Tibial nerve (tissue), 4 donors: ENCODE results near the gene PAPLN. TPM values are rescaled to one million over a fixed set of nuclear protein-coding genes. Genes with fewer than 3 reads are reported as not detected.

Source experiments
- DNase-seq, 2 donors: peaks; one replicate each; pipeline ENCODE4 v3.0.0-alpha.2; 2019; ENCODE audit warnings: low spot score in 2 of 2
- H3K27ac ChIP-seq, 4 donors: fragments of 200-600 bp; sonication (generic) in 3 of 4; one replicate each; pipeline ENCODE4 v1.5.1; 2017 to 2019; ENCODE audit warnings: mild to moderate bottlenecking in 1 of 4
- H3K27me3 ChIP-seq, 2 donors: fragments of 200-600 bp; sonication (generic) in 1 of 2; one replicate each; pipeline versions ENCODE4 v1.5.1 to v1.6.0; 2017 to 2019
- H3K36me3 ChIP-seq, 3 donors: fragments of 200-600 bp; sonication (generic); one replicate each; pipeline ENCODE4 v1.5.1; 2018 to 2019
- H3K4me1 ChIP-seq, 4 donors: fragments of 200-600 bp; sonication (generic) in 3 of 4; one replicate each; pipeline ENCODE4 v1.5.1; 2017 to 2019
- H3K4me3 ChIP-seq, 4 donors: fragments of 200-600 bp; sonication (generic) in 3 of 4; one replicate each; pipeline ENCODE4 v1.5.1; 2017 to 2019; ENCODE audit warnings: mild to moderate bottlenecking in 1 of 4, moderate library complexity in 1 of 4
- H3K9me3 ChIP-seq, 4 donors: fragments of 200-600 bp; sonication (generic) in 3 of 4; one replicate each; pipeline ENCODE4 v1.5.1; 2017 to 2019
- EP300 ChIP-seq, 2 donors: sonication (generic); formaldehyde crosslinking; IDR thresholded peaks; one replicate each; pipeline ENCODE4 v1.6.1; 2017; ENCODE audit warnings: antibody characterized with exemption in 2 of 2, mild to moderate bottlenecking in 1 of 2
- POLR2A ChIP-seq, 2 donors: fragments of 450-650 bp; IDR thresholded peaks; one replicate each; pipeline ENCODE4 v1.6.1; 2017; ENCODE audit warnings: antibody characterized with exemption in 2 of 2, mild to moderate bottlenecking in 2 of 2, moderate library complexity in 2 of 2
- WGBS, 2 donors: methylation state at CpG; one replicate each; pipeline ENCODE4 v1.1.5; 2018; 5-methylcytosine and 5-hydroxymethylcytosine counted together
- total RNA-seq, 4 donors: library from RNA; depleted of rRNA; stranded (reverse); fragments of >200 nt; gene quantifications; one replicate each; pipeline ENCODE4 v1.1.0, GENCODE V29; 2016
- TF ChIP-seq, protein P1 (sequence below), 5 experiments: fragments of 200-600 bp in 3 of 5; fragments of 450-650 bp in 2 of 5; sonication (generic) in 3 of 5; IDR thresholded peaks; one replicate each; pipeline ENCODE4 v1.5.1; 2016 to 2019; ENCODE audit warnings: antibody characterized with exemption in 5 of 5, mild to moderate bottlenecking in 3 of 5, moderate library complexity in 2 of 5

Gene PAPLN
- total RNA-seq, 4 donors from 2014 or later, result 96.6 to 314 (median 206) TPM

DNA sequence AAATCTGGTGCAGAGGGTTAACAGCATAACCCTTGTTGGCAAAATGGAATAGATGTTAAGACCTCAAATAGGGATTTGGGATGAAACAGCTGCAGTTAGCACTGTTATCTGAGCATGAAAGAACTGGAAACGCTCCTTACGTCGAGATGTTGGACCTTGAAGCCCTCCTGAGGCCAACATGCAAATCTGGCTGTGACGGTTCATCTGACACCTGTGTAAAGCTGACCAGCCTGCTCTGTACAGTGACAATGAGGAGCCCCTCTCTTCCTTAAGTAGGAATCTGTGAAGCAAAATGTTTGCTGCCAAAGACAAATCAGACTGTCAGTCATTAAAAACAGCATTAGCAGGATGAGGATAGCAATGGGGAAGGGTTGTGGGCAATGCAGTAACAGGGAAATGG lies 36.5 kb downstream of the PAPLN start:
- no peaks in the 10 kb centered on the region for H3K27me3 ChIP-seq
- DNase-seq, result no peak
- no peak overlapping the region for H3K4me3 ChIP-seq
- 78 to 81% methylated on average over 4 of the region's 4 CpGs for WGBS, 2 donors
- peaks cover 0 to 26% (median 8%) of the 10 kb centered on the region in 4 donors for H3K4me1 ChIP-seq
- no peak for TF ChIP-seq EP300 (IDR thresholded peaks at IDR 0.05)
- TF ChIP-seq, protein P1, sequence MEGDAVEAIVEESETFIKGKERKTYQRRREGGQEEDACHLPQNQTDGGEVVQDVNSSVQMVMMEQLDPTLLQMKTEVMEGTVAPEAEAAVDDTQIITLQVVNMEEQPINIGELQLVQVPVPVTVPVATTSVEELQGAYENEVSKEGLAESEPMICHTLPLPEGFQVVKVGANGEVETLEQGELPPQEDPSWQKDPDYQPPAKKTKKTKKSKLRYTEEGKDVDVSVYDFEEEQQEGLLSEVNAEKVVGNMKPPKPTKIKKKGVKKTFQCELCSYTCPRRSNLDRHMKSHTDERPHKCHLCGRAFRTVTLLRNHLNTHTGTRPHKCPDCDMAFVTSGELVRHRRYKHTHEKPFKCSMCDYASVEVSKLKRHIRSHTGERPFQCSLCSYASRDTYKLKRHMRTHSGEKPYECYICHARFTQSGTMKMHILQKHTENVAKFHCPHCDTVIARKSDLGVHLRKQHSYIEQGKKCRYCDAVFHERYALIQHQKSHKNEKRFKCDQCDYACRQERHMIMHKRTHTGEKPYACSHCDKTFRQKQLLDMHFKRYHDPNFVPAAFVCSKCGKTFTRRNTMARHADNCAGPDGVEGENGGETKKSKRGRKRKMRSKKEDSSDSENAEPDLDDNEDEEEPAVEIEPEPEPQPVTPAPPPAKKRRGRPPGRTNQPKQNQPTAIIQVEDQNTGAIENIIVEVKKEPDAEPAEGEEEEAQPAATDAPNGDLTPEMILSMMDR (IDR thresholded peaks at IDR 0.05), result no peak
- TF ChIP-seq POLR2A (IDR thresholded peaks at IDR 0.05), result no peak
- peaks cover 0 to 66% (median 0%) of the 10 kb centered on the region in 3 donors for H3K36me3 ChIP-seq
- H3K9me3 ChIP-seq, result no peaks in the 10 kb centered on the region
- H3K27ac ChIP-seq, result no peak overlapping the region

DNA sequence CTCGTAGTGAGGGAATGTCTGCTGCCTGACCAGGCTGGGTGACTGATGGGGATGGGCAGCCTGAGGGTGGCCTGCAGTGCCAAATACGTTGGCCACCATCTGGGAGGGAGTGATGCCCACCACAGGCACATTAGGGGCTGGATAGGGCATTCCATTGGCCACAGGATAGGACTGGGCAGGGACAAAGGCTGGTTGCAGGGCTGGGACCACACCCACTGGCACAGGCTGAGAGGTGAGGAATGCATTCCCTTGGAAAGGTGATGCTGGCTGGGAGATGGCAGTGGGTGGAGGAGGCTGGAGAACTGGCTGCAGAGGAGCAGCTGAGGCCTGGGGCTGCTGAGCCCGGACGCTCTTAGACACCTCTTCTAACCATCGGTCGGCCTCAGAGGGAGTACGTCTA lies 39.5 kb downstream of the PAPLN start:
- Histone ChIP-seq H3K4me1 (peaks cover 0 to 8% (median 0%) of the 10 kb centered on the region in 4 donors), H3K4me3 (no peak overlapping the region), H3K27ac (no peak overlapping the region), H3K36me3 (peaks cover 0 to 91% (median 0%) of the 10 kb centered on the region in 3 donors), H3K9me3 (no peaks in the 10 kb centered on the region), H3K27me3 (no peaks in the 10 kb centered on the region)
- no peak for DNase-seq
- TF ChIP-seq EP300 (IDR thresholded peaks at IDR 0.05), result no peak
- no peak for TF ChIP-seq POLR2A (IDR thresholded peaks at IDR 0.05)
- TF ChIP-seq, protein P1 (IDR thresholded peaks at IDR 0.05), result no peak
- WGBS, 2 donors, result 89 to 91% methylated on average over 7 of the region's 7 CpGs

DNA sequence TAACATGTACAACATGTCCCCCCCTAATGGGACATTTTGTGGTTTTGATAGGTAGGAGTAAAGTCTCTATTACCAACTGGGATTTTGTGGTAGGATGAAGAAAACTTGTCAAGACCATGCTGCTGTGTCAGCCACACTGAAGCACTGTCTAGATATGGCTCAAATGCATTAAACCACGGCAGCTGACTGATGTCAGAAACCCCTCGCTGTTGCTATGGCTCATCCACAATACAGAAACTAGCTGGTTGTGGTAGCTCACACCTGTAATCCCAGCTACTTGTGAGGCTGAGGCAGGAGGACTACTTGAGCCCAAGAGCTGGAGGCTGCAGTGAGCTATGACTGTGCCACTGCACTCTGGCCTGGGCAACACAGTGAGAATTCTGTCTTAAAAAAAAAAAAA lies 40.1 kb downstream of the PAPLN start:
- WGBS, 2 donors, result 86 to 96% methylated on average over 2 of the region's 2 CpGs
- Histone ChIP-seq H3K36me3 (peaks cover 0 to 94% (median 0%) of the 10 kb centered on the region in 3 donors), H3K27ac (no peak overlapping the region), H3K4me3 (no peak overlapping the region), H3K27me3 (no peaks in the 10 kb centered on the region), H3K9me3 (no peaks in the 10 kb centered on the region), H3K4me1 (peaks cover 0 to 8% (median 0%) of the 10 kb centered on the region in 4 donors)
- DNase-seq, result no peak
- TF ChIP-seq EP300 (IDR thresholded peaks at IDR 0.05) (no peak), POLR2A (IDR thresholded peaks at IDR 0.05) (no peak)
- TF ChIP-seq, protein P1 (IDR thresholded peaks at IDR 0.05), result no peak

- WGBS, 2 donors, result 87 to 91% methylated on average over 5 of the region's 5 CpGs
Observed at GRCh38 chr14:73280903-73281302, 43.6 kb downstream of the PAPLN start.

DNA sequence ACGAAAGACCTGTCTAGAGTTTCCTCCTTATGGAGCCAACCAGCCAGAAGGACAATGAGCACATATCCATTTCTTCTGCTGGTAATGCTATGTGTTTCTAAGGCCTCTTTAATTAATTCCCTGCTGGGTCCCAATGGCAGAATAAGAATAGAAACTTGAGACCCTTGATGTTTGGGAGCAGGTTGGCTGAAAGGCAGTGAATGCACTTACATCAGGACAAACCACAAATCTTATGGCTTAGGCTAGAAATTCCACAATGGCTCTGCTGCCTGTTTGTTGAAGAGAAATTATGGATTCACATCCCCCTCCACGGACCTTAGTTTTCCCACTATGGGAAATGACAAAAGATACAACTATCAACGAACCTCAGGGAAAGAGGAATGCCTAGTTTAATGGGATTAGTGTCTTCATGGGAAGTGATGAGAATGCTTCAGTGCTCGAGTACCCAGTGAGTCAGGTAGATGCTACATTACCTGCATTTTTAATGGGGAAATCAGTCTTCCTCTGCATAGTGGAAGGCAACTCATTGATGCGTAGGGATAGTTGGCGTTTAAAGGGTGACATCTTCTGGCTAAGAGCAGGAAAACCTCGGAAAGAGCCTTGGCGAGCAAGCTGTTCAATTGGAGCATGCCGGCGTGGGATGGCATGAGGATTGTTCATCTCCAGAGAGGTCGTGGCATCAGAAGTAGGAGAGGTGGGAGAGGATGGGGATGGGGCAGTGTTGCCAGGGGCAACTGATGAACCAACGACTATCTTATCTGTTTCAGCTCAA lies 46.5 kb downstream of the PAPLN start:
- no peak for DNase-seq
- Histone ChIP-seq H3K27ac (peak overlapping the region in 1 of 4 donors; percentile 13), H3K4me3 (no peak overlapping the region), H3K4me1 (peaks cover 0 to 17% (median 4%) of the 10 kb centered on the region in 4 donors), H3K27me3 (no peaks in the 10 kb centered on the region), H3K36me3 (peaks cover 0 to 74% (median 8%) of the 10 kb centered on the region in 3 donors), H3K9me3 (no peaks in the 10 kb centered on the region)
- TF ChIP-seq EP300 (IDR thresholded peaks at IDR 0.05), result no peak
- no peak for TF ChIP-seq POLR2A (IDR thresholded peaks at IDR 0.05)
- TF ChIP-seq, protein P1 (IDR thresholded peaks at IDR 0.05), result peak in 2 of 5 experiments; percentile 14 to 26
- 44 to 46% methylated on average over 12 of the region's 12 CpGs for WGBS, 2 donors

More at GRCh38 chr14:73280903-73281302, 43.6 kb downstream of the PAPLN start:
- Histone ChIP-seq H3K27me3 (no peaks in the 10 kb centered on the region), H3K4me3 (no peak overlapping the region), H3K9me3 (no peaks in the 10 kb centered on the region), H3K4me1 (peaks cover 0 to 12% (median 0%) of the 10 kb centered on the region in 4 donors), H3K36me3 (peaks cover 0 to 94% (median 8%) of the 10 kb centered on the region in 3 donors), H3K27ac (no peak overlapping the region)
- DNase-seq, result no peak
- TF ChIP-seq EP300 (IDR thresholded peaks at IDR 0.05) (no peak), POLR2A (IDR thresholded peaks at IDR 0.05) (no peak)
- TF ChIP-seq, protein P1 (IDR thresholded peaks at IDR 0.05), result no peak
